Activated naive CD4-positive, alpha-beta T cell treated with anti-CD3 and anti-CD28 coated beads for 36 hours (primary cell): ENCODE measurements around the gene TIMP4. TPM values are rescaled to one million over a fixed set of nuclear protein-coding genes. Genes with fewer than 3 reads are reported as not detected.

Experiments
- CTCF ChIA-PET: fragments of 350-600 bp; sonication (Branson Sonifier 250); formaldehyde crosslinking; loops from one replicate; lab custom pipeline; 2021; ENCODE audit warnings: antibody characterized with exemption; lab: Charles Lee
- DNase-seq: peaks from one replicate; pipeline ENCODE4 v3.0.0-alpha.2; 2020
- H3K27ac Mint-ChIP-seq: one replicate; pipeline ENCODE4 v1.8.0; 2021; ENCODE audit warnings: mild to moderate bottlenecking, mixed read lengths
- H3K27me3 Mint-ChIP-seq: one replicate; pipeline ENCODE4 v1.8.0; 2021; ENCODE audit warnings: low read depth, mixed read lengths
- H3K36me3 Mint-ChIP-seq: one replicate; pipeline ENCODE4 v1.8.0; 2021; ENCODE audit warnings: low read depth, mixed read lengths
- H3K4me1 Mint-ChIP-seq: one replicate; pipeline ENCODE4 v1.8.0; 2021; ENCODE audit warnings: low read depth, mixed read lengths
- H3K4me3 Mint-ChIP-seq: one replicate; pipeline ENCODE4 v1.8.0; 2021; ENCODE audit warnings: mild to moderate bottlenecking, moderate library complexity, mixed read lengths
- H3K9me3 Mint-ChIP-seq: one replicate; pipeline ENCODE4 v1.8.0; 2021; ENCODE audit warnings: mixed read lengths
- intact Hi-C: fragments of 100-400 bp; cut with micrococcal nuclease; formaldehyde crosslinking; loops from one replicate; pipeline ENCODE4 v1.15.1; 2023
- total RNA-seq, 2 experiments: library from RNA; stranded (reverse); gene quantifications; one replicate each; pipeline ENCODE4 v1.2.3, GENCODE V29; 2021

TIMP4 gene
- total RNA-seq, 2 experiments from 2014 or later, result 0.12 TPM; not detected in 1

- Mint-ChIP-seq H3K27me3 (no peaks in the 10 kb centered on the region), H3K4me1 (peaks cover 22% of the 10 kb centered on the region), H3K9me3 (no peaks in the 10 kb centered on the region), H3K27ac (no peak overlapping the region), H3K36me3 (no peaks in the 10 kb centered on the region), H3K4me3 (no peak overlapping the region)
- intact Hi-C loops, result no loop called here
- DNase-seq, result no peak
- CTCF ChIA-PET, result interaction anchor here (0.7 to 1.7 kb wide), 3 partner anchors 8 to 48 kb away, joined by 3 to 4 read pairs (median 3); no protein-coding TSS in a partner anchor
Measured at GRCh38 chr3:12182687-12183441, 24.2 kb upstream of the TIMP4 start.

GRCh38 chr3:12181806-12182205 is 23.1 kb upstream of the TIMP4 start:
- Mint-ChIP-seq H3K4me3 (no peak overlapping the region), H3K4me1 (peaks cover 14% of the 10 kb centered on the region), H3K27ac (no peak overlapping the region), H3K36me3 (no peaks in the 10 kb centered on the region), H3K9me3 (no peaks in the 10 kb centered on the region), H3K27me3 (no peaks in the 10 kb centered on the region)
- no peak for DNase-seq
- intact Hi-C loops, result no loop called here
- CTCF ChIA-PET, result interaction anchor here (1.1 kb wide), 2 partner anchors 11 to 47 kb away, joined by 3 read pairs; no protein-coding TSS in a partner anchor

- intact Hi-C loops, result no loop called here
- CTCF ChIA-PET, result interaction anchor here (1.1 kb wide), 1 partner anchor 46 kb away, joined by 3 read pairs; no protein-coding TSS in a partner anchor
- Mint-ChIP-seq H3K36me3 (no peaks in the 10 kb centered on the region), H3K4me3 (no peak overlapping the region), H3K27me3 (no peaks in the 10 kb centered on the region), H3K9me3 (no peaks in the 10 kb centered on the region), H3K4me1 (peaks cover 14% of the 10 kb centered on the region), H3K27ac (no peak overlapping the region)
- DNase-seq, result no peak
Measured at GRCh38 chr3:12181301-12181700, 22.6 kb upstream of the TIMP4 start.

GRCh38 chr3:12180631-12181030 is 21.9 kb upstream of the TIMP4 start:
- no peaks in the 10 kb centered on the region for H3K9me3 Mint-ChIP-seq
- peaks cover under 1% of the 10 kb centered on the region for H3K27me3 Mint-ChIP-seq
- intact Hi-C loops, result no loop called here
- CTCF ChIA-PET, result interaction anchor here (0.6 to 1.1 kb wide), 3 partner anchors 45 to 299 kb away, joined by 3 to 4 read pairs (median 3); no protein-coding TSS in a partner anchor
- no peak for DNase-seq
- no peak overlapping the region for H3K4me3 Mint-ChIP-seq
- peaks cover 14% of the 10 kb centered on the region for H3K4me1 Mint-ChIP-seq
- no peak overlapping the region for H3K27ac Mint-ChIP-seq
- H3K36me3 Mint-ChIP-seq, result no peaks in the 10 kb centered on the region

DNA sequence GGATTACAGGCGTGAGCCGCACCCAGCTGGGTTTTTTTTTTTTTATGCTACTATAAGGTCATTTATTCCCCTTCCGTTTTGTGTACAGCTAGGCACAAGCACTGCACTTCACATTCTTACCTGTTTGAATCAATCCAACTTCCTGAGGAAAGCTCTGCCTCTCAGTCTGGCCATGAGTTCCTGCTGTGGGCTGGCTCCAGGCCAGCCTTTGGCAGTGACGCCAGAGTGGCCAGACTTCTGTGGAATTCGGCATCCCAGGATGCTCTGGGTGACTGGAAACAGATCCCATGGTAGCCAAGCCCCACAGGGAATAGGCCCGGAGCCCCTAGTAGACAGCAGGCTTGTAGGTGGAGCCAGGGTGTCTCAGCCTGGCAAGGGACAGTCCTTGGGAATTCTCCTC is 21.5 kb upstream of the TIMP4 start:
- intact Hi-C loops, result no loop called here
- CTCF ChIA-PET, result interaction anchor here (0.6 to 1.0 kb wide), 2 partner anchors 291 to 300 kb away, joined by 3 to 4 read pairs; no protein-coding TSS in a partner anchor
- Mint-ChIP-seq H3K27ac (no peak overlapping the region), H3K27me3 (peaks cover 1% of the 10 kb centered on the region), H3K9me3 (no peaks in the 10 kb centered on the region), H3K36me3 (no peaks in the 10 kb centered on the region), H3K4me3 (no peak overlapping the region), H3K4me1 (peaks cover 14% of the 10 kb centered on the region)
- no peak for DNase-seq

GRCh38 chr3:12179441-12179840 is 20.7 kb upstream of the TIMP4 start:
- Mint-ChIP-seq H3K4me3 (no peak overlapping the region), H3K27me3 (peaks cover 1% of the 10 kb centered on the region), H3K4me1 (peaks cover 14% of the 10 kb centered on the region), H3K36me3 (no peaks in the 10 kb centered on the region), H3K27ac (no peak overlapping the region), H3K9me3 (no peaks in the 10 kb centered on the region)
- CTCF ChIA-PET, result interaction anchor here (1.2 to 5.6 kb wide), 2 partner anchors 42 to 300 kb away, joined by 3 to 59 read pairs; no protein-coding TSS in a partner anchor
- no peak for DNase-seq
- intact Hi-C loops, result loop anchor here (1.0 to 5.0 kb wide), 3 partner anchors 8 to 303 kb away; partner anchors contain the start of gene TSEN2

GRCh38 chr3:12178091-12178820 is 19.5 kb upstream of the TIMP4 start:
- H3K9me3 Mint-ChIP-seq, result peaks cover 7% of the 10 kb centered on the region
- H3K27ac Mint-ChIP-seq, result no peak overlapping the region
- intact Hi-C loops, result loop anchor here (5.0 kb wide), 1 partner anchor 304 kb away; the partner anchor contains the start of gene TSEN2
- H3K36me3 Mint-ChIP-seq, result peaks cover 3% of the 10 kb centered on the region
- H3K4me1 Mint-ChIP-seq, result peaks cover 14% of the 10 kb centered on the region
- no peak overlapping the region for H3K4me3 Mint-ChIP-seq
- DNase-seq, result no peak
- peaks cover 1% of the 10 kb centered on the region for H3K27me3 Mint-ChIP-seq
- CTCF ChIA-PET, result interaction anchor here (1.0 to 5.6 kb wide), 4 partner anchors 13 to 301 kb away, joined by 3 to 59 read pairs (median 4); no protein-coding TSS in a partner anchor

DNA sequence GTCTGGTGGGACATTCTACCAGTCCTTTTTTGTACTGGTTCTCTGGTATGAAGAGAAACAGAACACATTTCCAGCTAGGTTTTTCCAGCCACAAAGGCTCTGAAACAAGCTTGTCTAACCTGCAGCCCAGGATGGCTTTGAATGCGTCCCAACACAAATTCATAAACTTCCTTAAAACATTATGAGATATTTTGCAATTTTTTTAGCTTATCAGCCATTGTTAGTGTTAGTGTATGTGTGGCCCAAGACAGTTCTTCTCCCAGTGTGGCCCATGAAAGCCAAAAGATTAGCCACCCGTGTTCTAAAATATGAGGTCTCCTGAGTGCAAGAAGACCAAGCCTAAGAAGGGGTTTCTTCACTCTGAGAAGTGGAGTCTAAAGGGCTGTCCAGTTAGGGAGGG is 18.4 kb upstream of the TIMP4 start:
- no peak for DNase-seq
- H3K27me3 Mint-ChIP-seq, result peaks cover 1% of the 10 kb centered on the region
- H3K4me3 Mint-ChIP-seq, result no peak overlapping the region
- H3K27ac Mint-ChIP-seq, result no peak overlapping the region
- H3K36me3 Mint-ChIP-seq, result peaks cover 3% of the 10 kb centered on the region
- intact Hi-C loops, result loop anchor here (5.0 kb wide), 1 partner anchor 305 kb away; the partner anchor contains the start of gene TSEN2
- peaks cover 14% of the 10 kb centered on the region for H3K4me1 Mint-ChIP-seq
- peaks cover 16% of the 10 kb centered on the region for H3K9me3 Mint-ChIP-seq
- CTCF ChIA-PET, result interaction anchor here (0.6 to 5.6 kb wide), 6 partner anchors 9 to 236 kb away, joined by 3 to 59 read pairs (median 4); no protein-coding TSS in a partner anchor

- H3K4me1 Mint-ChIP-seq, result peaks cover 14% of the 10 kb centered on the region
- H3K27me3 Mint-ChIP-seq, result peaks cover 1% of the 10 kb centered on the region
- peaks cover 17% of the 10 kb centered on the region for H3K9me3 Mint-ChIP-seq
- peaks cover 3% of the 10 kb centered on the region for H3K36me3 Mint-ChIP-seq
- no peak overlapping the region for H3K4me3 Mint-ChIP-seq
- peak; percentile 62 for DNase-seq
- no peak overlapping the region for H3K27ac Mint-ChIP-seq
- intact Hi-C loops, result loop anchor here (1.0 to 5.0 kb wide), 2 partner anchors 41 to 306 kb away; partner anchors contain the start of gene TSEN2
- CTCF ChIA-PET, result interaction anchor here (0.7 to 5.6 kb wide), 14 partner anchors 8 to 320 kb away, joined by 3 to 59 read pairs (median 4); no protein-coding TSS in a partner anchor
Measured at GRCh38 chr3:12175844-12176453, 17.2 kb upstream of the TIMP4 start.

DNA sequence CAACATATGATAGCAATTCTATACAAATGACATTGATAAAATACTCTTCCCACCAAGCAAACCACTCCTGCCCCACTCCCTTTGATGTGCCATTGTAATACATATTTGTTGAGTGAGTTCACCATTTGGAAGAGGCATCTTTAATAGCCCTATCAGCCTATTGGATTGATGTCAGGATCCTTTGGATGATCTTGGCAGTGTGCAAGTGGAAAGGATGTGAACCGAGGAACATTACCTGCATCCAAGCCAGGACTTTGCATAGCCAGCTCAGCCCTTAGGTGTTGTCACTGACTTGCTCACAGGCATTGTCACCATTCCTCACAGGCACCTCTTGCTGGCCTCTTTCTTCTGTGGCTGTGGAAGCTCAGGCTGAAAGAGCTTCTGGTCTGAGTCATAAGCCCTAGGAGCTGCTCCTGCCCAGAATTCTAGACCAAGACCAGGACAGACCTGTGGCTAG is 16.5 kb upstream of the TIMP4 start:
- peaks cover 1% of the 10 kb centered on the region for H3K27me3 Mint-ChIP-seq
- H3K4me1 Mint-ChIP-seq, result peaks cover 14% of the 10 kb centered on the region
- no peak overlapping the region for H3K27ac Mint-ChIP-seq
- intact Hi-C loops, result loop anchor here (5.0 kb wide), 1 partner anchor 307 kb away; the partner anchor contains the start of gene TSEN2
- DNase-seq, result no peak
- CTCF ChIA-PET, result interaction anchor here (0.7 to 5.6 kb wide), 10 partner anchors 9 to 305 kb away, joined by 3 to 59 read pairs (median 4); no protein-coding TSS in a partner anchor
- peaks cover 3% of the 10 kb centered on the region for H3K36me3 Mint-ChIP-seq
- H3K4me3 Mint-ChIP-seq, result no peak overlapping the region
- H3K9me3 Mint-ChIP-seq, result peaks cover 17% of the 10 kb centered on the region

- peaks cover 17% of the 10 kb centered on the region for H3K9me3 Mint-ChIP-seq
- CTCF ChIA-PET, result no interaction called here
- H3K36me3 Mint-ChIP-seq, result peaks cover 3% of the 10 kb centered on the region
Measured at GRCh38 chr3:12170207-12170606, 11.5 kb upstream of the TIMP4 start.

More at GRCh38 chr3:12170207-12170606, 11.5 kb upstream of the TIMP4 start:
- Mint-ChIP-seq H3K27me3 (peaks cover 2% of the 10 kb centered on the region), H3K27ac (no peak overlapping the region), H3K4me3 (no peak overlapping the region), H3K4me1 (no peaks in the 10 kb centered on the region)
- intact Hi-C loops, result no loop called here
- DNase-seq, result no peak
